Hepatocyte (in vitro differentiated cells): ENCODE measurements around the gene PAX1.

Experiments
- CTCF ChIP-seq: fragments of 200-600 bp; sonication (generic); IDR thresholded peaks from 2 replicates; pipeline ENCODE4 v1.5.1; 2016; ENCODE audit warnings: antibody characterized with exemption, mild to moderate bottlenecking; ENCODE audit not compliant: poor library complexity
- EZH2 ChIP-seq: fragments of 200-600 bp; sonication (generic); IDR thresholded peaks from 2 replicates; pipeline ENCODE4 v1.6.1; 2016; ENCODE audit warnings: antibody characterized with exemption, mild to moderate bottlenecking, borderline replicate concordance

GRCh38 chr20:21685981-21686380, 19.5 kb upstream of the PAX1 start:
- no peak for TF ChIP-seq CTCF
- TF ChIP-seq EZH2, result no peak
